SHP77 (cell line): ENCODE data around the gene ARHGAP22.
"Not testable (repeated sequence)": the region's sequence is repeated elsewhere in the genome, so short reads cannot be mapped to it uniquely, and the experiment has no call there.

Experiments used
- DNase-seq, 2 experiments: peaks; one replicate each; lab custom pipeline; 2025; lab: John Stamatoyannopoulos, UW

ARHGAP22 gene, protein sequence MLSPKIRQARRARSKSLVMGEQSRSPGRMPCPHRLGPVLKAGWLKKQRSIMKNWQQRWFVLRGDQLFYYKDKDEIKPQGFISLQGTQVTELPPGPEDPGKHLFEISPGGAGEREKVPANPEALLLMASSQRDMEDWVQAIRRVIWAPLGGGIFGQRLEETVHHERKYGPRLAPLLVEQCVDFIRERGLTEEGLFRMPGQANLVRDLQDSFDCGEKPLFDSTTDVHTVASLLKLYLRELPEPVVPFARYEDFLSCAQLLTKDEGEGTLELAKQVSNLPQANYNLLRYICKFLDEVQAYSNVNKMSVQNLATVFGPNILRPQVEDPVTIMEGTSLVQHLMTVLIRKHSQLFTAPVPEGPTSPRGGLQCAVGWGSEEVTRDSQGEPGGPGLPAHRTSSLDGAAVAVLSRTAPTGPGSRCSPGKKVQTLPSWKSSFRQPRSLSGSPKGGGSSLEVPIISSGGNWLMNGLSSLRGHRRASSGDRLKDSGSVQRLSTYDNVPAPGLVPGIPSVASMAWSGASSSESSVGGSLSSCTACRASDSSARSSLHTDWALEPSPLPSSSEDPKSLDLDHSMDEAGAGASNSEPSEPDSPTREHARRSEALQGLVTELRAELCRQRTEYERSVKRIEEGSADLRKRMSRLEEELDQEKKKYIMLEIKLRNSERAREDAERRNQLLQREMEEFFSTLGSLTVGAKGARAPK

GRCh38 chr10:48604991-48605508, at the start of gene ARHGAP22:
ARHGAP22 (minus strand) TSS chr10:48605073; CDS start chr10:48604796, 277 bp downstream.
- no peak for DNase-seq

DNA sequence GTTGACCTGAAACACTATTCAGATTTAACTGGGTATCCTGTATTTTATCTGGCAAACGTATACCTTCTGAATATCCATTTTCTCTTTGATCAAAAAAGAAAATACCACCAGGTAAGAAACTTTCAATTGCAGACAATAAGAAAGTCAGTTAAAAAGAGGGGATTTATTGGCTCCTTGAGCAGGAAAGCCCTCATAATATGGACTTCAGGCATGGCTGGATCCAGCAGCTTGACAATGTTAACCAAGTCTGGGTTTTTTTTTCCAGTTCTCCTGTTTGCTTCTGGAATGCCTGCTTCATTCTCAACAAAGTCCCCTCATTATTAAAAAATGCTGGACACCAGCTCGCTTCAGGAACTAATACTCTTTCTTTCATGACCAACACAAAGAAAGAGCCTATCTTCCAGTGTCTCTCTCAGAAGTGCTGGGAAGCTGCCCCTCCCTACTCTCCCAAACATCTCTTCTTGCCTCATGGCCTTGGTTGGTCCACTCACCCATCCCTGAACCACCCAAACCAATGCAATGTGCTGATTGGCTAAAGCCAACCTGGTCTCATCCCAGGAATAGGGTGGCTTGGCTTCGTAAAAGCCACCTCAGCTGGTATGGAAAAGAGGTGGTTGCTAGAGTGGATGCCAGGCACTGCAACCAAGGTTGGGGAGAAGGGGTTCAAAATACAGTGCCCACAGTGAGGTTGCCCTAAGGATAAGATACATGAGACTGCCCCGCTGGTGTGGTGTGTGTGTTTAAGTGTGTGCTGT, 49.2 kb upstream of the ARHGAP22 start:
- no peak for DNase-seq

DNA sequence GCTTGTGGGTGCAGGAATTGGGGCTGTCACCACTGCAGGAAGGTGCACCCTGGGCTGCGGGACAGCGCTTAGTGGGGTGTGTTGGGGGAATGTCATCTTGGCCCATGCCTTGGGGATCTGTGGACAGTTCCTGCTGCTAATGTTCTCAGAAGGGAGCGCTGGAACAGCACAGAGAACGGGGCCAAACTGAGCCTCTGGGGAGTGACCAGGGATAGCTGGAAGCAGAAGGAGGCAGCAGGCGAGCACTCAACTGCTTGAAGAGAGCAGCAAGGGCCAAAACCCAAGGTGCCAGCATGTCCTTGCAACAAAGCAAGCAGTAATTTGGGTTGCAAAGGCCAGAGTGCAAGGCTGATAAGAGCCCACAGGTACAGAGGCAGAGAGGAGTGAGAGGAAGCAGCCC, 48.5 kb upstream of the ARHGAP22 start:
- no peak for DNase-seq

DNA sequence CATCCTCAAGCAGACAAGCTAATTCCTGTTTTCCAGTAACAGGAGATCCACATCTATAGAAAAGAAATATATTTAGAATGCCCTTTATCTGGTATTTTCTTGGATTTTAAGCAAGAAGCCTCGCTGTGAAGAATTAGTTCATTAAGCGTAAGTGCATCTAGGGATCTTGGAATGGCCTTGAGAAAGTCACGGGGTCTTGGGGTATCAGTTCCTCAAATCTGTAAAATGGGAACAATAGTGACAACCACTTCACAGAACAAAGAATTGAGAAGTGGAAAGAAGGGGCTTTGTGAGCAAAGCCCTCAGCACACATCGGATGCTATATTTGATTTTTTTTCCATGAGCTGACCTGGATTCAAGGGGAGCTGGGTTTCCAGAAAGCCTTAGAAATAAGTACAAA, 47.5 kb upstream of the ARHGAP22 start:
- no peak for DNase-seq

DNA sequence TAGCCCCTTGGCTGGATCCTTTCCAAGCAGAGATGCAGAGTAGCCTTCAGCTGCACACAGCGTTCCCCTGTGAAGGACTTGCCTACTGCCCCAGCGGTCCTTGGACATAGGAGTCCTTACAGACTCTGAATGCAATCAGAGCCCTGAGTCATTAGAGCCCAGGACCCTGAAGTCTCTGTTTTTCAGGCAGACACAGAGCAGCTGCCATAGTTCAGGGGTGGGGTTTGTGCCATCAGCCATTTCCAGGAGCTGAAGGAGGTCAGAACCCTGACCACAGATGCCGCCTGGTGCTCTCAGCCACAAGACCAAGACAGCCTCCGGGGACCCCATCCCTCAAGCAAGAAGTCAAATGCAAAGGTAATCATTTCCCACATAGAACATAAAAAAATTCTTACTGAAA, 47.0 kb upstream of the ARHGAP22 start:
- DNase-seq, result no peak

- no peak for DNase-seq
Measured at GRCh38 chr10:48651293-48651692, 46.4 kb upstream of the ARHGAP22 start.

DNA sequence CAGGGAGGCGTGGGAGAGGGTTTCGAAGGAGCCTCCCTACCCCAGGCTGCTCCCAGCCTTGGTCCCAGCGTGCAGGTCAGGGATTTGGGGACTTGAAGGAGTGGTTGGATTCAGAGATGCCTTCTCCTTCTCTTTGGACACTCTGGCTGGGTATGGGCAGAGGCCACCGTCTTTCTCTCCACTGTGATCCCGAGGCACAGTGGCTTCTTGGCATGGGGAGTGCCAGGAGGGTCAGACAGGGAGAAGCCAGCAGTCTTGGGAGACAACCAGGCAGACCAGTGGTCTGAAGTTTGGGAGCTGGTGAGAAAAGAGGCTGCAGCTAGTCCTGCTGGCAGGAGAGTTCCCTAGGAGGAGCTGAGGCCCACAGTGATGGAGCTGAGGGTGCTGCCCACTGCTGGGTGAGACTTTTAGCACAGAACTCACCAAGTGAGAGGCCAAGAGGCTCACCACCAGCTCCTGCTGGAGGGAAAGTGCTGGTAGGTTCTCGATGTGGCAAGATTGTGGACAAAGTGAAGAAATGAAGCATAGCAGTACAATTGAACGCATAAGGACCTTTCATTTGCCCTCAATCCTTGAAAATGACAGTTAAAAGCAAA, 44.6 kb upstream of the ARHGAP22 start:
- DNase-seq, result no peak

- no peak for DNase-seq
Measured at GRCh38 chr10:48648172-48648942, 43.5 kb upstream of the ARHGAP22 start.

DNA sequence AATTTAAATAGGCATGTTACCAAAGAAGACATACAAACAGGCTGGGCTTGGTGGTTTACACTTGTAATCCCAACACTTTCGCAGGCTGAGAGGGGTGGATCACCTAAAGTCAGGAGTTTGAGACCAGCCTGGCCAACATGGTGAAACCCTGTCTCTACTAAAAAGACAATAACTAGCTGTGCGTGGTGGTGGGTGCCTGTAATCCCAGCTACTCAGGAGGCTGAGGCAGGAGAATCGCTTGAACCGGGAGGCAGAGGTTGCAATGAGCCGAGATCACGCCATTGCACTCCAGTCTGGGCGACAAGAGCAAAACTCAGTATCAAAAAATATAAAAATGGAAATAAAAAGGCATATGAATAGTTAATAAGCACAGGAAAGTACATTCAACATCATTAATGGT, 42.2 kb upstream of the ARHGAP22 start:
- not testable (repeated sequence) for DNase-seq

DNA sequence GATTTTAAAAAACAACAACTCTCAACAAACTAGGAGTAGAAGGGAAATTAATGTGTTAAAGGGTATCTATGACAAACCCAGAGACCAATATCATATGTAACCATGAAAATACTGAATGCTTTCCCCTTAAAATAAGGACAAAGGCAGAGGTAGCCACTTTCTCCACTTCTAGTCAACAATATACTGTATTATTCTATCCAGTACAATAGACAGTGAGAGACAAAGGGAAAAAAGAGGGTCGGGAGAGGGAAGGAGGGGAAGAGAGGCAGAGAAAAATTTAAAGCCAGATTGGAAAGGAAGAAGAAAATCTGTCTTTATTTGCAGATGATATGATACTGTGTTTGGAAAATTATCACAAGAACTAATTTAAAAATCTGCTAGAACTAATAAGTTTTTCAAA, 40.7 kb upstream of the ARHGAP22 start:
- no peak for DNase-seq

DNA sequence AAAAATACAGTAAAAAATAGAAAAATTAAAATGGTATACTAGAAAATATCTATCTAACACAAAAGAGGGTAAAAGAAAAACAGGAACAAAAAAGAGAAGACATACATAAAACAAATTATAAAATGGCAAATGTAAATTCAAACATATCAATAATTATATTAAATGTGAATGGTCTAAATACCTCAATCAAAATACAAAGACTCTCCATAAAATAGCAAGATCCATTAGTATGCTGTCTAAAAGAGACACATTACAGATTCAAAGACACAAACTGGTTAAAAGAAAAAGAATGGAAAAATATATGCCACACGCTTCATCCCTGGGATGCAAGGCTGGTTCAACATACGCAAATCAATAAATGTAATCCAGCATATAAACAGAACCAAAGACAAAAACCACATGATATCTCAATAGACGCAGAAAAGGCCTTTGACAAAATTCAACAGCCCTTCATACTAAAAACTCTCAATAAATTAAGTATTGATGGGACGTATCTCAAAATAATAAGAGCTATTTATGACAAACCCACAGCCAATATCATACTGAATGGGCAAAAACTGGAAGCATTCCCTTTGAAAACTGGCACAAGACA, 36.3 kb upstream of the ARHGAP22 start:
- DNase-seq, result not testable (repeated sequence)

DNA sequence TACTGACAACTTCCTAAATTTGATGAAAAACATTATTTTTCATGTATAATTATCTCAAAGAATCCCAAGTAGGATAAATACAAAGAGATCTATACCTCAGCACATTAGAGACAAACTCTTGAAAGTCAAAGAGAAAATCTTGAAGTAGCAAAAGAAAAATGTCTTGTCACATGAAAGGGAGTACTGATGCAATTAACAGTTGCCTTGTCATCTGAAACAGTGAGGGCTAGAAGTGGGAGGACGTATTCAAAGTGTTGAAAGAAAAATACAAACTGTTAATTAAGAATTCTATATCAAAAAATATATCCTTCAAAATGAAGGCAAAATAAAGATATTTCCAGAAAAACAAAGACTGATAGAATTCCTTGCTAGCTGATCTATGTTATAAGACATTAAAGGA, 35.5 kb upstream of the ARHGAP22 start:
- DNase-seq, result no peak

DNA sequence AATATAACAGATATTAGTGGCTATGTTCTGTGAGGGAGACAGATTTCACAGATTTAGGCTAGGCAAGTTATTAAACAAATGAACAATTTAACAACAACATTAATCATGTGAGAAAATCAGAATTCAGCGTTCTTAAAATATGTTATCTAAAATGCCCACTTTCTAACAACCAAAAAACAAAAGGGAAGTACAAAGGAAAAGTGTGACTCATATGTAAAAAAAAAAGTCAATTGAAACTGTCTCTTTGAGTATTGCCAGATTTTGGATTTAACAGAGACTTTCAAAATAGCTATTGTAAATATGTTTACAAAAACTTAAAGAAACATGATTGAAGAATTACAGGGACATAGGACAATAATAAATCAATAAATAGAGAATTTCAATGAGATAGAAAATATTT, 34.8 kb upstream of the ARHGAP22 start:
- DNase-seq, result no peak

DNA sequence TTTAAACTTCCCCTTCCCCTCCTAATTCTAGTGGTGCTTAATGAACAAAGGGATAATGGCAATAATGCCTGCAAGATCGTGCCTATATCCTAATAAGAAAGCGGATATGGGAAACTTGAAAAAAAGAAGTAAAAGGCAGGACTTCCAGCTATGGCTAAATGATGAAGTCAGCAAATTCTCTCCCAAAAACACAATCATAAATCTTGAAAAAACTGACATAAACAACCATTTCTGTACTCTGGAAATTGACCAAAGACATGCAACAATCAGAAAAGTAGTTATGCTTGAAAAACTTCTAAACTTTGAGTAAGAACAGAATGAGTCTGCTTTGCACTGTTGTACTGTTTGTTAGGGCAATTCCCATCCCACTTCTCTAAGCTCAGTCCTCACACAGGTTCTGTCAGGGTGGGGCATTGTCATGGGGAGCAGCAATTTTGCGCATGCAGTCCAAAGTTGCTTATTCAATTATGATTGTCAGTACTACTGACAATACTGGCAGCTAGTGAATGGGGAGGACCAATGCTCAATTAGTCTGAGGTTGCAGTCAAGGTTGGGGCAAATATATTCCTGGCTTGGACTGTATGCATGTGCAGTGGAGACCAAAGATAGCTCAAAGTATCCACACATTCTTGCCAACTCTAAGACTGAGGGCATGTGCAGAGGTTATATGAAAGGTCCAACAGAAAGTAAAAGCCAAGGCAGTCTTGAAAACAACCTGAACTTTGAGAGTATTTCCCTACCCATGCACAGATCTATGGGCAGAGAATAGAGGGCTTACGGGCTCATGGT, 34.1 kb upstream of the ARHGAP22 start:
- no peak for DNase-seq

DNA sequence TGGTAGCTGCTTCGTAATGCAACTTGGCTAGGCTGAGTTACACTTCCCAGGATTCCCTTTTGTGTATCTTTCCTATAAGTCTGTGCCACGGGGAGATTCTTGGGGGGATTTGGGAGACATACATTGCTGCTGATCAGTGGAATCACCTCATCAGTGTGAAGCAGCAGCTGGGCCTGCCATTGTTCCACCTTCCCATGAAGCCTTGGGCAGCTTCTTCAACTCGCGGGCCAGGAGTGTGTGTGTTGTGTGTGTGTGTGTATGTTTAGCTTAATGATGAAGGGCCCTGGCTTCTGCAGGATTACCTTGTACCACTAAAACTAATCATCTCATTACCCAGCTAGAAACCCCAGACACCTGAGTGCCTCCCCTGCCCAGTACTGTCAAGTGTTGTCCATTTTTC, 33.3 kb upstream of the ARHGAP22 start:
- DNase-seq, result no peak

- no peak for DNase-seq
Measured at GRCh38 chr10:48636901-48637300, 32.0 kb upstream of the ARHGAP22 start.

- DNase-seq, result no peak
Measured at GRCh38 chr10:48636231-48636630, 31.4 kb upstream of the ARHGAP22 start.

- DNase-seq, result no peak
Measured at GRCh38 chr10:48634984-48635557, 30.2 kb upstream of the ARHGAP22 start.

GRCh38 chr10:48634198-48634983, 29.5 kb upstream of the ARHGAP22 start:
- DNase-seq, result no peak
